ENCODE data around the gene THADA.

The THADA gene

DNA sequence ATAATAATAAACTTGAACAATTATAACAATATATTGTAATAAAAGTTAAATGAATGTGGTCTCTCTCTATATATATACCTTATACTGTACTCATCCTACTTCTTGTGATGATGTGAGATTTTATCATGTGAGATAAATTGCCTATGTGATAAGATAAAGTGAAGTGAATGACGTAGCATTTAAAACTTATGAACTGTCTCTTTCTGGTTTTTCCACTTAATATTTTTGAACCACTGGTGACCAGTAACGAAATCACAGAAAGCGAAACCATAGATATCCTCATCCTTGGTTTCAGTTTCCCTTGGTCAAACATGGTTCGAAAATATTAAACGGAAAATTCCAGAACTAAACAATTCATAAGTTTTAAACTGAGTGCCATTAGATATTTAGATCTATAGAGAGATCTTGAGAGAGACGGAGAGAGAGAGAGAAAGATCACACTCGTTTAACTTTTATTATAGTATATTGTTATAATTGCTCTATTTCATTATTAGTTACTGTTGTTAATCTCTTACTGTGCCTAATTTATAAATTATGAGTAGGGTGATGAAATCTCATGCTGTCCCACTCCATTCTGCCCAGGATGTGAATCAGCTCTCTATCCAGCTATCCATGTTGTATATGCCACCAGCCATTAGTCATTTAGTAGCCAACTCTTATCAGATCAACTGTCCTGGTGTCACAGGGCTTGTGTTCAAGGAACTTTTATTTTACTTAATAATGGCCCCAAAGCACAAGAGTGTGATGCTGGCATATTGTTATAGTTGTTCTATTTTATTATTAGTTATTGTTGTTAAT, 156.8 kb downstream of the THADA start:
- DNase-seq (no peak), ATAC-seq (peak; percentile 57)

DNA sequence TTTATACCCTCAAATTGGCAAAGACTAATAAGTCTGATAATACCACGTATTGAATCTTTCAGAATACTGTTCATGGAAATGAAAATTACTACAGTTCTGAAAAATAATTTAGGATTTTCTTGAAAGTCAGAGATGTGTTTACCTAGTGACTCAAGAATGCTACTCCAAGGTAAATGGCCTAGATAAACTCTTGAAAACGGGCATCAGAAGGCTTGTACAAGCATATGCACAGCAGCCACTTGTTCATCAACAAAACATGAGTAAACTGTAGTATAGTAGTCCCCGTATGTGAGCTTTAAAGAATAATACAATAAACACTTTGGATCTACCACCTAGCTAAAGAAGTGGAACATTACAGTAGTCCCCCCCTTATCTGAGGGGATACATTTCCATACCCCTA, 157.5 kb downstream of the THADA start:
- no peak for DNase-seq
- ATAC-seq: no peak

- DNase-seq: no peak
- ATAC-seq: no peak
Measured at GRCh38 chr2:43437363-43437762, 158.5 kb downstream of the THADA start.

DNA sequence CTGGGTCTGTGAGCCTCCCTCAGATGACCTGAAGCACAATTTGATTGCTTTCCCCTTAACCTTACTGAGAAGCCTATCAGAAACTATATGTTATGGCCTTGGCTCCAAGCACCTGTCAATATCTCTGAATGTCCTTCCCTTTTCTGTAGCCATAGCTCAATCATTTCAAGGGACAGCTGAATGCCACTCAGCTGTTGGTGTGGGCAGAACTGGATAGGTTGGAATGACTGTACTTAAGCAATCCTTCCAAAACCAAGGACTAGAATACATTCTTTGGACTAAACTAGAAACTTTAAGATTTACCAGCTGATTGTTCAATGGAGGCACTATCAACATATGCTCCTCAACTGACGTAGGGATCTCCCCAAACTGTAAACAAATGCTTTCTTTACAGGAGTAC, 159.4 kb downstream of the THADA start:
- ATAC-seq: no peak
- DNase-seq: no peak

GRCh38 chr2:43435746-43436145, 160.1 kb downstream of the THADA start:
- no peak for ATAC-seq

GRCh38 chr2:43430489-43430888, 165.3 kb downstream of the THADA start:
- DNase-seq: no peak
- no peak for ATAC-seq

More at GRCh38 chr2:43435746-43436145, 160.1 kb downstream of the THADA start:
- no peak for DNase-seq

DNA sequence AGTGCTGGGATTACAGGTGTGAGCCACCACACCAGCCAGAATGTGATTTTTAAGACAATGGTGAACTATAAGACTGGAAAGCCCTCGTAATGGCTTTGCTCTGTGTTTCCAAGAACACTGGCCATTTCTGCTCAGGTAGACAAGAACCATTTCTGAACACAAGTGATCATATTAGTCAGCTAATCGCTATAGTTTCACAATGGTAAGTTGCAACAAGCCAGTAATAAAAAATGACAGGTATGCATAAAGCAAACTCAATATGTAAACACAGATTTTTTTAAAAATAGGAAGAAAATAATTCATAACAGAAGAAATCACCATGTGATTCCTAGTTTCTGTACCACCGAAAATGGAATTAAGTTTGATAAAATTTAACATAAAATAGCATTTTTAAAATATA, 166.5 kb downstream of the THADA start:
- ATAC-seq (no peak), DNase-seq (no peak)

GRCh38 chr2:43427032-43427424, 168.8 kb downstream of the THADA start:
- ATAC-seq: no peak
- no peak for DNase-seq

DNA sequence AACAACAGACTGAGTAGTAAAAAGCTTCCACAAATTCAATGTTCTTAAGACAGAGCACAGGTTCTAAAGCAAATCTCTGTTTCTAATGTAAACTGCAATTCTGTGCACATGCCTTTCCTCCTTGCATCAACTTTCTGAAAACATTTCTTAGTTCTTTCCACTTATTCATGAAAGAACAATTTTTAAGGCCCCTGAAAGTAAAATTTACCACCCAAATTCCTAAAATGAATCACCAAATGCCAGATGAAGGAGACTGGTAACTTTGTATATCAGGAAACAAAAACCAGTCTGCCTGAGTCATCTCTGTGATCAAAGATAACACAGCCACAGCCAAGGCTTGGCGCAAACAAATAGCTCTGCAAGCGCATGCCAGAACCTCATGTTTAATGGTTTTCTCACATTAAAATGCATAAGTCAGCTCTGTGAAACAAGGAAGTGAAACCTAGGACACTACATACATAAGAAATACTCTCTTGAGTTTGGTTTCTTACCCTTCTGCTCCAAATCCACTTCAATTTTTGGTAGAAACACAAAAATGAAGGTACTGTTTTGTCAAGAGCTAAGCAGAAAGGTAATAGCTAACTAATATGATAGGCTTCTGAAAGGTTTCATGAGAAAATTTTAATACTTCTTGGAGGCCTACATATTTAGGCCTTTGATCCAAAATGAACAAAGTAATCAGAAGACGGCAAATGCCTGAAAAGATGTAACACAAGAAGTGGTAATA, 169.4 kb downstream of the THADA start:
- peak; percentile 51 for DNase-seq

GRCh38 chr2:43425659-43426058, 170.2 kb downstream of the THADA start:
- DNase-seq (no peak), ATAC-seq (no peak)

More for the DNA sequence above, 169.4 kb downstream of the THADA start:
- ATAC-seq: peak; percentile 95

GRCh38 chr2:43424262-43425207, 171.3 kb downstream of the THADA start:
- ATAC-seq (peak; percentile 68), DNase-seq (no peak)

DNA sequence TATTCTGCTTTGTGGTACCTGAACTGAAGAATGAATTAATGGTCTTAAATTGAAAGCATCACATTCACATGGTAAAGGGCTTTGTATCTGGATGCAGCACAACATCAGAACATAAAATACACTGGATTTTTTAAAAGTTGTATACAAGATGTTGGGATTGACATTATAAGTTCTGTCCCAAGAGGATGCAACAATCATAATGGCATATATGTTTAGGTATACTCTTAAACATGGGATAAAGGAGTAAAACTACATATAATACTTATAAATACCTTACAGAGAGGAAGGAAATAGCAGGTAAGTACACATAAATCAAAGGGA, 171.9 kb downstream of the THADA start:
- DNase-seq (no peak), ATAC-seq (no peak)

- DNase-seq (no peak), ATAC-seq (no peak)
Measured at GRCh38 chr2:43421194-43421593, 174.6 kb downstream of the THADA start.

- no peak for DNase-seq
Measured at GRCh38 chr2:43420389-43420801, 175.4 kb downstream of the THADA start.

GRCh38 chr2:43419876-43420275, 176.0 kb downstream of the THADA start:
- ATAC-seq (no peak), DNase-seq (no peak)

More at GRCh38 chr2:43420389-43420801, 175.4 kb downstream of the THADA start:
- no peak for ATAC-seq

DNA sequence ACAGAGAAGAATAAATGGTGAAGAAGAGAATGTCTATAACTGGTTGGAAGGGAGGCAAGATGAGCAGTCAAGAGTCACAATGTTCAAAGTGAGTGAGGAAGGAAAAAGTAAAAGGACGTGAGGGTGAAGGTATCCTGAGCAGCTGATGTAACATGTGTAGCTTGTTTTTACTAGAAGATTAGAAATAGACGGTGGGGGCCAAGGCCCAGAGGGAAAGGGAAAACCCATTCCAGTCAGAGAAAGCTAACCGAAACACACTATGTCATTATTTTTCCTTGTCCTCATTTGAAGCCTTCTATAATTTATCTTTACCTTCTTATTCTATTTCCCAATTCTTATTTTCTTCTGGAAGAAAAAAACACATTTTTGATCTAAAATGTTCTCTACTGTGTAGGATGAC, 176.6 kb downstream of the THADA start:
- no peak for ATAC-seq

GRCh38 chr2:43418680-43419079, 177.2 kb downstream of the THADA start:
- DNase-seq (no peak), ATAC-seq (no peak)

More for the DNA sequence above, 176.6 kb downstream of the THADA start:
- no peak for DNase-seq

GRCh38 chr2:43417300-43417699, 178.5 kb downstream of the THADA start:
- DNase-seq: no peak
- no peak for ATAC-seq

DNA sequence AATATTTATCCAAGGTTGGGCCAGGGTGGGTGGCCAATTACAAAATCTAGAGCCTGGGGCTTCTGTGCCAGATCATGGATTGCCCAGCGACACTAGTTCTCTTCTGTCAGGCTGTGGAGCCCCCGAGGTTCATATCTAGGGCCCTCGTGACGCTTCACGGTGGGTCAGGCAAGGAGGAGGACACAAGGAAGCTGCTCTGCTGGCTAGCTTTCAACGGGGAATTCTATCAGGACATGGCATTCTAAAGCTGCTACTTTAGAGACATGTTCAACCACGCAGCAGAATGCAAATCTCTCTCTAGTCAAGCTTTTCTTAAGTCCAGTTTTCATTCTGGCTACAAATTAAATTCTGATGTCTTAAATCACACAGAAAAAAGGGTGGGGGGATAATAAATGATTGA, 180.2 kb downstream of the THADA start:
- DNase-seq (no peak), ATAC-seq (no peak)

DNA sequence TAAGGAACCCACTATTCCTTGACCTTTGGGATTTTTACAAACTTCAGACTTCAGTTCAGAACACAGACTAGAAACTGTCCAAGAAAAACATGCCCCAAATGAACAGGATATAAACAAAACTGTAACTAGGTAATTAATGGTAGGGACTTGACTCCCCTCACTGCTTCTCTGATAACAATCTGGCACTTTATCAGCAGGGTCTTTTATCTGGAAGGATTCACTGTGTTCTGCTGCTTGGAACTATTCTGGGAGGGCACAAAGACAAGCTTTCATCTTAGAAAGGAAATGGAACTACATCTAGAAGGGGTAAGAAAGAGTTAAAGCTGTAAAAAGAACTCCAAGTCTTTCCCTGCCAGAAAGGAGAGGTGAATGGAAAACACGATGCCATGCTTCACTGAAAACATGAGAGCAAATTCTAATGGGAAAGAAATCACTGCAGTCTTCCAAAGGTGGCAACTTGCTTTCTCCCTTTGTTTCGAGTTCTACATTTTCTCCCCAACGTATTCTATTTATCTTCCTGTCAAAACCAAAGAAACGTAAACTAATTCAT, 181.2 kb downstream of the THADA start:
- ATAC-seq: no peak
- DNase-seq: no peak

GRCh38 chr2:43414033-43414432, 181.8 kb downstream of the THADA start:
- DNase-seq: no peak
- no peak for ATAC-seq

GRCh38 chr2:43412114-43412753, 183.6 kb downstream of the THADA start:
- DNase-seq (no peak), ATAC-seq (no peak)

All from stimulated activated naive CD8-positive, alpha-beta T cell treated with anti-CD3 and anti-CD28 coated beads, Interleukin-15, Interleukin-2, amounts not matched to agents 100 U/mL and 50 U/mL, for 24 hours (primary cell).